GM10248 (cell line): ENCODE data around the gene CAMSAP1.

Source experiments
- CTCF ChIA-PET: fragments of 300-600 bp; sonication (Branson Sonifier 250); formaldehyde crosslinking; extraction: SDS; loops from one replicate; lab custom pipeline; 2021; ENCODE audit warnings: antibody characterized with exemption; lab: Yijun Ruan, JAX
- POLR2A ChIA-PET: fragments of 350-650 bp; sonication (Branson Sonifier 250); formaldehyde crosslinking; extraction: SDS; loops from one replicate; lab custom pipeline; 2020; ENCODE audit warnings: antibody characterized with exemption; lab: Yijun Ruan, JAX
- DNase-seq: peaks from one replicate; pipeline ENCODE4 v3.0.0; 2012; ENCODE audit errors: extremely low spot score
- CTCF ChIP-seq: IDR thresholded peaks from 2 replicates; pipeline ENCODE4 v1.5.1; 2012; ENCODE audit warnings: mild to moderate bottlenecking, low read depth; ENCODE audit errors: extremely low read depth, missing control alignments, control extremely low read depth

Gene CAMSAP1

GRCh38 chr9:135816651-135816970, 90.7 kb downstream of the CAMSAP1 start:
- ChIA-PET POLR2A (no interaction called here), CTCF (no interaction called here)
- no peak for TF ChIP-seq CTCF
- DNase-seq = no peak

GRCh38 chr9:135815830-135816650, 91.3 kb downstream of the CAMSAP1 start:
- ChIA-PET CTCF (no interaction called here), POLR2A (no interaction called here)
- no peak for TF ChIP-seq CTCF
- no peak for DNase-seq

DNA sequence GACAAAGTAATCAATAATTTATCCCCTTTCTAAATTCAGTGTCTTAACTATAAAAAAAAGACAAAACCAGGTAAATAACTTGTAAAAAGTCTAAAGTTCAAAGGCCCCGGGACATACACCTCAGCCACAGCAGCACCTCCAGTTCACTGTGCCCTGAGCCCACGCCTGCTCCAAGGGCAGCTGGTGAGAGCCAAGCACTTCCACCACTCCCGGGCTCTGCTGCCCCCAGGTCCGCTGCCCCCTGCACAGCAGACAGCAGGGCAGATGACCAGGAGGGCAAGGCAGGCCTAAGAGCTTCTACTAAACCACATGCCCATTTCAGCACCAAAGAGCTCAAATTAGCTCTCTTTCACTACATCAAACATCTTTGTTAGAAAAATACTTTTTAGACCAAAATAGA, 91.9 kb downstream of the CAMSAP1 start:
- no peak for TF ChIP-seq CTCF
- ChIA-PET POLR2A (no interaction called here), CTCF (no interaction called here)
- DNase-seq = no peak

DNA sequence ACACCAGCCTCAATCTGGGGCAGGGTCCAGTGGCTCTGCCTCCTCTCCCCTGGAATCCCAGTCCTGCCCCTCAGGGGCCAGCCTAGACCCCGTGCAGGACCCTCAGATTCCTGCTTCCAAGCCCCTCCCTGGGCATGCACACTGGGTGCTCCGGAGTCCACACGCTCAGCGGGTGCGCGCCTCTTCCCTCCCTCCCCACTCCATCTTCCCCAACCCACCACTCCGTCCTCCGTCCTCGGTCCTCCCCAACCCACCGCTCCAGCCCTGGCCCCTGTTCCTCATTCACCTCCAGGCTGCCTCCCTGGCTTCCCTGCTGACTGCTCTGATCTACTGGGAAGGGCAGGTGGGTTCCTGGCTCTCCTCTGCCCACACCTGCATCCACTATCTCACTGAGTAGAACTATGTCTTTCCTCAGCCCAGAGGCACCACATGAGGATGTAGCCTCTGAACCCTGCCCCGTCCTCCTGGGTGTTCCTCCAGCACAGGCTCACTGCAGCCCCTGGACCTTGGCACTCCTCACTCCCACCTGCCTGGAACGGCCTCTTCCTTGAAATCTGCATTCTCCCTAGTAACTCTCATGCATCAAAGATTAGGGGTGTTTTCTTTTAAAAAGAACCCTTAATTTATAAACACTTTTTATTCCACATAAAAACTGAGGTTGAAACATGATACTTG, 92.8 kb downstream of the CAMSAP1 start:
- no peak for TF ChIP-seq CTCF
- DNase-seq = no peak
- POLR2A ChIA-PET = no interaction called here
- CTCF ChIA-PET = no interaction called here

GRCh38 chr9:135813671-135814290, 93.6 kb downstream of the CAMSAP1 start:
- TF ChIP-seq CTCF = no peak

DNA sequence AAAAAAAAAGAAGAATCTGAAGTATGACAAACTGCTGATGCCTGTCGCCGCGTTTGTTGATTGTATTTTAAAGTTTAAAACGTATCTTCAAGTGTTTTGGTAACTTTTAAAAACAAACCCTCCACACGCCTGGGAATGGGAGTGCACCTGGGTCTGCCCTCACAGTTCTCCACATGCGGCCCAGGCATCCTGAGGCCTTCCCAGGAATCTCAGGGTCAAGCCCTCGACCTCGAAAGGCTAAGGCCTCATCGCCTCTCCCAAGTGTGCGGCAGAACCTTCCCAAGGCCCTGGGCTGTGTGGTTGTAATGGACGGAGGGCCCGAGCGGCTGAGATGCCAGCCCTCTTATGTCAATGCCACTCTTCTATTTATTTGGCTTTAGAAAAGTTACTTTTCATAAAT, 94.4 kb downstream of the CAMSAP1 start:
- CTCF ChIA-PET = interaction anchor here (1.4 kb wide), 1 partner anchor 16 kb away, joined by 3 read pairs; no protein-coding TSS in a partner anchor
- DNase-seq = no peak
- POLR2A ChIA-PET = no interaction called here
- TF ChIP-seq CTCF = no peak

More at GRCh38 chr9:135813671-135814290, 93.6 kb downstream of the CAMSAP1 start:
- no peak for DNase-seq
- CTCF ChIA-PET = no interaction called here
- POLR2A ChIA-PET = no interaction called here
